SKM-1 (cell line): ENCODE measurements around the gene XPO6.

Source experiments
- DNase-seq: peaks from one replicate; lab custom pipeline; 2025; ENCODE audit not compliant: unreplicated experiment; lab: John Stamatoyannopoulos, UW

Gene XPO6

DNA sequence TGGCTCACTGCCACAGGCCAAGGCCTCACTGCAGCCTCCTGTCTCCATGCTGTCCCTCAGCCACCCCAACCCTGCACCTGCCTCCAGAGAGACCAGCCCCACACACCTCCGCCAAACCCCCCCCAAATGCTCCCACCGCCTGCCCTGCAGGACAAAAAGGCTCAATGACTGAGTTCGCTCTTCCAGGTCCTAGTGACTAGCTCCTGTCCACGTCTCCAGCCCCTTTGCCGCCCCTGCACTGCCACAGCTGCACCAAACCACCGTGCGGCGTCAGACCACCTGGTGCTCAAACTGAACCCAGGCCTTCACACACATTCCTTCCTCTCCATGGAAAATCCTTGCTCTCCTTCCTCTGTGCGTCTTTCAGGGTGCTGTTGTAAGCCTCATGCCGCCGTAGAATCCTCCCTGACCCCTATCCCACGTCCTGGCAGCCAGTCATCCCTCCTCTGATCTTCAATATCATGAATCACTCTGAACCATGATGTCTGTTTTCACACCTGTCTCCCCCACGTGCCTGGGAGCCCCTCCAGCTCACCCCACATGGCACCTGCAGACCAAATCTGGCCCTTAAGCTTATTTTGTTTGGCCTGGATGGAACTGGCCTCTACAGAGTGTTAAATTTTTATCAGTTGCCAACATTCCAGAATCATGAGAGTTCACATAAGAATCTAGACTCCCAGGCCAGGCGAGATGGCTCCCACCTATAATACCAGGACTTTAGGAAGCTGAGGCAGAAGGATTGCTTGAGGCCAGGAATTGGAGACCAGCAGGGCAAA is 144.0 kb downstream of the XPO6 start:
- DNase-seq: no peak

DNA sequence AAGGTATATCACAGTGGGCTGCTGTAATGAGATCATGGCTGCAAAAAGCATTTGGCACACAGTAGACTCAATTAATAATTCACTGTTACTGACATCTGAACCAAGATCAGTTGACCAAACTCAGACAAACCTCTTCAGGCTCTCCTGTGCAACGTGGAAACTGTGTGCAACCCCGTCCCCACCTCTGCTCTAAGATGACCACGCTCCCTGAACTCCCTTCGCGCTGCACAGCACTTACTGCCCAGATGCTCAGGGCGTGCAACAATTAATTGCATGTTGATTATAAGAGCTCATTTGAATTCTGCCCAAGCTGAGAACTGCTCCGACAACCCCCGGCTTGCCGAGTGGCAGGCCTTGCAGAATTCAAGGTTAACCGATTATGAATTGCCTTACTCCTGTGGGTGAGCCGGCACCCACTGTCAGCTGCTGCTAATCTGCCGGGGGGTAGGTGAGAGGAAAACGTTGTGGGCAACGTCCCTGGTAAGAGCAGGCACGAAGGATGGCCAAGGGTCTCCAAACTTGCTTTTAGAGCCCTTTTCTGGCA is 147.0 kb downstream of the XPO6 start:
- DNase-seq: no peak

DNA sequence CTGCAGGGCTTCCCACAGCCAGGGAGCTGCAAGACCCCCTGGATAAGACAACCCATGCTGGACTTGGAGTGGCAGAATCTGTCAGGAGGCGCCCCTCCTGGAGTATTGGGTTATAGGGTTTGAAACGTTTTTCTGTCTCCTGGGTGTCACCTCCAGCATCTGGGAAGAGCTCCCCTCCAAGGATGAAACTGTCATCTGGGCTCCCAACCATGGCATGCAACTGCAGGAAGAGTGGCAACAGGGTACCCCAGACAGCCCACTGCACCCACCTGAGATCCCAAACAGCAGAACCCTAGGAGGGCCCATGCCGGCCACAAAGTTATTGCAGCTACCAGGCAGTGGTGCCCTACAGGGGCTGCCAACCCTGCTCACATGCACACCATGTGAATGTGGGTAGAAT is 147.6 kb downstream of the XPO6 start:
- DNase-seq: no peak

DNA sequence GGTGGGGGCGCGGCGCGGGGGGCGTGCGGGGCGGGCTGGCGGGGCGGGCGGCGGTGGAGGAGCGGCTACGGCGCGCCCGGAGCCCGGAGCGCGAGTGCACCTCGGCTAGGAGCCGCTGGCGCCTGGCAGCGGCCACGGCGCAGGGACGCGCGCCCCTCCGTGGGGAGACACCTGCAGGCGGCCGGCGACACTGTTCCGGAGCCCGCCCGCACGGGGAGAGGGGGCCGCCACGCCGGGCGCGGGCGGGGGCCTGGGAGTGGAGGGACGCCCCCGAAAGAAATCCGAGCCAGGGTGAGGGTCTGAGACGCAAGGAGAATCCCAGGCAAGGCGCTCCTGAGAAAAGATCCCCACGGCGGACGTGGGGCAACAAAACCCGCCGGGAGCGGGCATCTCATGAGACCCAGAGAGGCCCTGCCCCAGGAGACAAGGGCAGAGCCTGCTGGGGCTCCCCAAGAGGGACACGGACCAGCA is 148.1 kb downstream of the XPO6 start, which contains the start of gene GSG1L:
GSG1L (minus strand) TSS at position 124 of the 471 bp plus-strand sequence. CDS start 290 bp downstream, outside the sequence.
- DNase-seq: no peak

DNA sequence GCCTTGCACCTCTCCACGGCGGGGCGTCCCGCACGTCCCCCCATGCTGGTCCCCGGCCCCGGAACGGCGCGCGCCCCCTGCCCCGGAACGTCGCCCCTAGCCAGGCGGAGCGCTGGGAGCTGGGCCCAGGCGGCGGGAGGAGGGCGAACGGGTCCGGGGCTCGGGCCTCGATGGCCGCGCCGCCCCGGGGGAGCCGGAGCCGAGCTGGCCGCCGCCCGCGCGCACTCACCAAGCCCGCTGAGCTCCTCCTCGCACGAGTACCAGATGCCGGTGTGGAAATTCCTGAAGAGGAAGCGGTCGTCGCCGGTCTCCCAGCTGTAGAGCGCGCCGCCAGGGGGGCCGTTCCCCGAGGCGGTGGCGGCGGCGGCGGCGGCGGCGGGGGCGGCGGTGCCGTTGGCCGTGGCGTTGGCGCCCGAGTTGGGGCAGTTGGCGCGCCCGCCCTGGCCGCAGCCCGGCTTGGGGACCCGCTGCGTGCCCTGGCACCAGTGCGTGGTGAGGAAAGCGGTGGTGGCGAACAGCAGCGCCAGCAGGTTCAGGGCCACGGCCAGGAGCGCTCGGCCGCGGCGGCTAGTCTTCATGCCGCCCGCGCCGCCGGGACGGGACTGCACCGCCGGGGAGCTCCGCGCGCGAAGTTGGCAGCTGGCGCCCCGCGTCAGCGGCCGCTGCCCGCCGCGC is 148.8 kb downstream of the XPO6 start:
- DNase-seq: no peak

GRCh38 chr16:28062261-28062846 is 149.4 kb downstream of the XPO6 start:
- no peak for DNase-seq

GRCh38 chr16:28061352-28062101 is 150.2 kb downstream of the XPO6 start:
- no peak for DNase-seq

DNA sequence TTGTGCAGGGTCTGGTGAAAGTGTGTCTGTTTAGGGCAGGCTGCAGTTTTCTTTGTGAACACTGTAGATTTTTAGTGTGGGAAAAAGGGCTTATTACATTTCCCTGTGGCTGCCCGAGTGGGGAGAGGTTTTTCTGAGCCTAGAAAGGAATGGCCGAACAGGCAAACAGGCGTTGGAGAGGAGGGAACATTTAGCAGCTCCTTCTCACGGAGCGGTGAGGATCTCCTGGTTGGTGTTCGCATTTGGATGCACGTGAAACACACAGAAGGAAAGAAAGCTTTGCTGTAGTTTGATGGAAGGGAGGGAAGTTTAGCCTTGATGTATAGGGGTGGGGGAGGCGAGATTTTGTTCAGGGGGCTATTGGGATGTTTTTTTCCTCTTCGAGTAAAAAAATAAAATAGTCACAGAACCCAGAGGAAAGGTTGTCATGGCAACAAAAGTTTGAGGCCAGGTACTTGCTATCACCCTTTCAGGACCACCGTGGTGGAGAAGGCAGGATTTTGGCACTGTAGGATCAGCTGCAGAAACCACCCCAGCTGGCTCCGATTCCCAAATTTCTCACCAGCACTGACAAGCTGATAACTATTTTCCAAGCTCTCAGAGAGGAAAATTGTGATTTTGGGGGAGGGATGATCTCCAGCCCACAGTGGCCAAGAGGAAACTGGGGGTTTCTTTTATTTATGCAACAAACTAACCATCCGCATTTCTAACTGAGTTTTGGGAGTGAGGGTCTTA is 151.8 kb downstream of the XPO6 start:
- no peak for DNase-seq

GRCh38 chr16:28058839-28059589 is 152.8 kb downstream of the XPO6 start:
- DNase-seq: no peak

DNA sequence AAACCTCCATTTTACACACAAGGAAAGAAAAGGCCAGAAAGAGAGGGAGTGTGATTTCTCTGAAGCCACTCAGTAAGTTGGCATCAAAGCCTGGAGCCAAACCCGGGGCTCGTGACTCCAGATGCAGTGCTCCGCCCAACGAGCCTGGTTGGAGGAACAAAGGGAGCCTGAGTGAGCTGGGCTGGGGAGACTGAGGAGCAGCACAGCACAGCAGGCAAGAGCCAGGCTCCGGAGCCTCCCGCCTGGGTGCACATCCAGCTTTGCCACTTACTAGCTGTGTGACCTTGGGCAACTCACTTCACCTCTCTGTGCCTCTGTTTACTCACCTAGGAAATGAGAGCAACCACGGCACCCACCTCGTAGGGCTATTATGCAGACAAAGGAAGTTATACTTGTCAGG is 153.8 kb downstream of the XPO6 start:
- no peak for DNase-seq

GRCh38 chr16:28053461-28053860 is 158.3 kb downstream of the XPO6 start:
- no peak for DNase-seq

GRCh38 chr16:28052274-28053128 is 159.3 kb downstream of the XPO6 start:
- DNase-seq: no peak

DNA sequence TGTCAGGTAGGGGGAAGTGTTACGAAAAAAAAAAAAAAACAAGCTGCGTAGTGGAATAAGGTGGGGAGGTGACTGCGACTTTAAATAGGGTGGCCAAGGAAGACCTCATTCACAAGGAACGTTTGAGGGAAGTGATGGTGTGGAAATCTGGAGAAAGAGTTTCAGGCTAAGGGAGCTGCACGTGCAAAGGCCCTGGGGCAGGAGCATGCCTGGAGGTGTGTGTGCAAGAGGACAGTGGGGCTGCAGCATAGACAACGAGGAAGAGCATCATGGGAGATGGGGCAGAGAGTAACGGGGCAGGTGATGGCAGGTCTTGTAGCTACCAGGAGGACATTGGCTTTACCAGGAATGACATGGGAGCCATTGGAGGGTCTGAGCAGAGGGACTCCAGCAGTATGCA is 160.3 kb downstream of the XPO6 start:
- DNase-seq: no peak
